GM21367 (cell line): ENCODE data around the gene LAMC1.

Experiments used
- ATAC-seq: cut with Tn5 transposase; IDR thresholded peaks from one replicate; pipeline ENCODE4 v1.9.1; 2021; ENCODE audit not compliant: unreplicated experiment

Gene LAMC1

DNA sequence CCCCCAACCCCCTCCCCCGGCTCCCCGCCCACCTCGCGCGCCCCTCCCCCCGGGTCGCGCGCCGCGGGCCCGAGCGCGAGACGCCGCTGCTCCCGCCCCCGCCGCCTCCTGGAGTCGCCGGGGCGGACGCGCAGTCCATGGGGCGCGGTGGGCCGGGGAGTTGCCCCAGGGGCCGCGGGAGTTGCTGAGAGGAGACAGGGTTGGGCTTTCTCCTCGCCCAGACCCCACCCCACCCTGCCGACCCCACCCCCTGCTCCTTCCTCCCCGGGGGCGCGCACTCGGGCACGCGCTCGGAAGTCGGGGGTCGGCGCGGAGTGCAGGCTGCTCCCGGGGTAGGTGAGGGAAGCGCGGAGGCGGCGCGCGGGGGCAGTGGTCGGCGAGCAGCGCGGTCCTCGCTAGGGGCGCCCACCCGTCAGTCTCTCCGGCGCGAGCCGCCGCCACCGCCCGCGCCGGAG lies at the start of gene LAMC1:
Gene LAMC1, plus strand, starts transcription at position 275 of the 455 bp plus-strand sequence. CDS start 297 bp downstream, outside the sequence.
- peak; percentile 18 for ATAC-seq

DNA sequence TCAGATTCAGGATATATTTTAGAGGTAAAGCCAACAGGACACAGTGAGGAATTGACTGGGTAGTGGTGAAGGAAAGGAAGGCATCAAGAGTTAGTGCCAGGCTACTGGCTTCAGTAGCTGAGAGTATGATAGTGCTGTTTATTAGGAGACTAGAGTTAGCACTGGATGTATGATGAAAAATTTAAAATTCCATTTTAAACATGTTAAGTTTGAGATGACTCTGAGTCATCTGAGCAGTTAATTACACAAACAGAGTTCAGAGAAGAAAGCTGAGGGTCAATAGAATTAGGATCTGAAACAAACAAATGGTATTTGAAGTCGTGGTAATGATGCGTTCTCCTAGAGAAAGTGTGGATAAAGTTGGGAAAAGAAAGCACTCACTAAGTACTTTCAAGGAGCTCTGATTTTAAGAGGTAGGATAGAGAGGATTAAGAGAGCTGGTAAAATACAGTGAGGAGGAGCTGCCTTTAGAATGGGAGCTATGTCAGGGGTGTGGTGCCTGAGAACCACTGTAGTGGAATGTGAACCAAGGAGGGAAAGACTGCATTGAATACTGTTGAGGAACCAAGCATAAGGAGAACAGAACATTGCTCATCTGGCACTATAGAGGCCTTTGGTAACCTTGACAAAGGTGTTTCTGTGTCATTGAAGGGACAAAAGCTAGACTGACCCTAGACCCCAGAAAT lies 48.6 kb upstream of the LAMC1 start:
- no peak for ATAC-seq

DNA sequence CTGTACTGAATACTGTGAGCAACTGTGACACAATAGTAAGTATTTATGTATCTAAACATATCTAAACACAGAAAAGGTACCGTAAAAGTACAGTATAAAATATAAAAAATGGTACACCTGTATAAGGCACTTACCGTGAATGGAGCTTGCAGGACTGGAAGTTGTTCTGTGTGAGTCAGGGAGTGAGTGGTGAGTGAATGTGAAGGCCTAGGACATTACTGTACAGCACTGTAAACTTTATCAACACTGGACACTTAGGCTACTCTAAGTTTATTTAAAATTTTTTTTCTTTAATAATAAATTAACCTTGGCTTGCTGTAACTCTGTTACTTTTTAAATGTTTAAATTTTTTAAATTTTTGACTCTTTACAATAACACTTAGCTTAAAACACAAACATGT lies 45.7 kb upstream of the LAMC1 start:
- ATAC-seq: no peak

DNA sequence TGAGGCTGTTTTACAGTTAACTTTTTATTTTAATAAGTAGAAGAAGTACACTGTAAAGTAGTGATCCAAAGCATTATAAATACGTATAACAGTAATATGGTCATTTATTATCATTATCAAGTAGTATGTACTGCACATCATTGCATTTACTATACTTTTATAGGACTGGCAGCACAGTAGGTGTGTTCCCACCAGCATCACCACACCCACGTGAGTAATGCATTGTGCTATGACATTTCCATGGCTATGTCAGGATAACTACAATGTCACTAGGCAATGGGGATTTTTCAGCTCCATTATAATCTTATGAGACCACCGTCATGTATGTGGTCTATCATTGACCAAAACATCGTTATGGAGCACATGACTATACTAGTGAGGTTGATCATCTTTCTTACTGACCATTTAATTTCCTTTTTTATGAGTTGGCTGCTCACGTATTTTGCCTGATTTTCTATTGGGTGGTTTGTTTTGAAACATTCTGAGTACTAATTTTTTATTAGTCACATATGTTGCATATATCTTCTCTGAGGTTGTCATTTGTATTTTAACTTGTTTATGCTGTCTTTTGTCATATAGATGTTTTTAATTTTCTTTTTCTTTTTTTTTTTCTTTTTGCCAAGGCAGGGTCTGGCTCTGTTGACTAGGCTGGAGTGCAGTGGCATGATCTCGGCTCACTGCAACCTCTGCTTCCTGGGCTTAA lies 44.9 kb upstream of the LAMC1 start:
- ATAC-seq: no peak

DNA sequence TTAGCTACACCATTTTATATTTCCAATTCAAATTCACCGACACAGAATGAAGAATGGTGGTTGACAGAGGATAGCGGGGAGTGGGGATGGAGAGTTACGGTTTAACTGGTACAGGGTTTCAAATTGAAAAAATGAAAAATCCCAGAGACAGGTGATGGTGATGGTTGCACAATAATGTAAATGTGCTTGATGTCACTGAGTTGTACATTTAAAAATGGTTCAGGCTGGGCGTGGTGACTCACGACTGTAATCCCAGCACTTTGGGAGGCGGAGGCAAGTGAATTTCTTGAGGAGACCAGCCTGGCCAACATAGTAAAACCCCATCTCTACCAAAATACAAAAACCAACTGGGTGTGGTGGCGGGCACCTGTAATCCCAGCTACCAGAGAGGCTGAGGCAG lies 39.1 kb upstream of the LAMC1 start:
- no peak for ATAC-seq

DNA sequence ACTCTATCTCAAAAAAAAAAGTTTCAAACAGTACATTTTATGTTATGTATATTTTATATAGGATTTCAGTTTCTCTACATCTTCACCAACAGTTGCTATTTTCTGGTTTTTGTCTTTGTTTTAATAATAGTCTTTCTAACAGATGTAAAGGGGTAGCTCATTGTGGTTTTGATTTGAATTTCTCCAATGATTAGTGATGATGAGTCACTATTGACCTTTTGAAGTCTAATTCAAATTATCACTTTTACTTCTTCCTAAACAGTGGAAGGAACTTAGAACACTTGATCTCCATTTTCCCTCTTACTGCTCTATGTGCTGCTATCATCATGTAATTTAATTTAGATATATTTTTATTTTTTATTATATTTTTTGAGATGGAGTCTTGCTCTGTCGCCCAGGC lies 38.6 kb upstream of the LAMC1 start:
- ATAC-seq: no peak

DNA sequence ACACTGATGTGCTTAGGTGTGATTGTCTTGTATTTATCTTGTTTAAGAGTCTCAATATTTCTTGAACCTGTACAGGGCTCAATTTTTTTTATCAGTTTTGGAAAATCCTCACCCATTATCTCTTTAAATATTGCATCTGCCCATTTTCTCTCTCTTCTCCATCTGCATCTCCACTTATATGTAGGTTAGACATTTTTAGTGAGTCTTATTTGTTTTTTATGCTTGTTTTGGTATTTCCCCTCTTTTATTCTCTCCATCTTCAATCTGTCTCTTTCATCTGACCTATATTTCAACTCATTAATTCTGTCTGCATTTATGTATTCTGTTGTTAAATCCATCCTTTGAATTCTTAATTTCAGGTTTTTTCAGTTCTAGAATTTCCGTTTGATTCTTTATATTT lies 37.3 kb upstream of the LAMC1 start:
- no peak for ATAC-seq

DNA sequence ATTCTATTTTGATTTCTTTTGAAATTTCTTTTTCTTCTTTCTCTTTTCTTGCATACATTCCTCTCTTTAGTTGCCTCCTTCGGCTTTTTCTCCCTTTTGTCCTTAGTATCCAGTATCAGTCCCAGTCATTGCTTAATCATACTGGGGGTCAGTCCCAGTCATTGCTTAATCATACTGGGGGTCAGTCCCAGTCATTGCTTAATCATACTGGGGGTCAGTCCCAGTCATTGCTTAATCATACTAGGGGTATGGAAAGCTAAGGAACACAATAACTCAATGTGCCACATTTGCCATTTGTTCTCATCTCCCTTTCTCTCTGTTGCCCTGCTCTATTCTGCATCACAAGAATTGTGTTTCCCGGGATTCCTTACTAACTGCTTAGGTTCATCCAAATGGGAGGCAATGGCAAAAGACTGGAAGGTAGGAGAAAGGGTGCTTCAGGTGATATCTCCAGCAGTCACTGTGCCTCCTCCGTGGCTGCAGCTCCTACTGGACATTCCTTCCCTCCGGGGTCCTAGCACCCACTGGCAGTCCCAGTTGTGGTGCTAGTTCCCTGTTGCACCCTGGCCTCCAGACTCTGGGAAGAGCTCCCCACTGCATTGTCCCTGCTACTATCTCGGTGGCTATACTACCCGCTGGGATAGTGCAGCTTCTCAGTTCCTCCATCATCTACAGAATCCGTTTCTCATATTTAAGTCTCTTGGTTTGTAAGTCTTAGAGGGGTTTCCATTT lies 32.6 kb upstream of the LAMC1 start:
- no peak for ATAC-seq

DNA sequence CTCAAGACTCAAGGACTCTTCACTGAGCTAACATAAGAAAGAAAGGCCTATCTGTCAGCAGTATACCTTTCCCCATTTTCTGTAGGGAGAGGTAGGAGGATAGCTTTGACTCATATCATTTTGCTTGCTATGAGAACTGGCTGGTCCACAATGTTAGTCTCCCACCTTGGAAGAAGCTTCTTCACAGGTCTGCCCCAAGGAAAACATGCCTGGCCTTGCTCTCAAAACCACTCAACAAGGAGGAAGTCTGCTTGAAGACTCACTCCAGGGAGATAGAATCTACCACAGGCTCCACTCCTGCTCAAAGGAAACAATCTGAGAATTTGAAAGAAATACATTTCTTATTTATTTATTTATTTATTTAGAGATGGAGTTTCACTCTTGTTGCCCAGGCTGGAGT lies 29.5 kb upstream of the LAMC1 start:
- ATAC-seq: no peak

DNA sequence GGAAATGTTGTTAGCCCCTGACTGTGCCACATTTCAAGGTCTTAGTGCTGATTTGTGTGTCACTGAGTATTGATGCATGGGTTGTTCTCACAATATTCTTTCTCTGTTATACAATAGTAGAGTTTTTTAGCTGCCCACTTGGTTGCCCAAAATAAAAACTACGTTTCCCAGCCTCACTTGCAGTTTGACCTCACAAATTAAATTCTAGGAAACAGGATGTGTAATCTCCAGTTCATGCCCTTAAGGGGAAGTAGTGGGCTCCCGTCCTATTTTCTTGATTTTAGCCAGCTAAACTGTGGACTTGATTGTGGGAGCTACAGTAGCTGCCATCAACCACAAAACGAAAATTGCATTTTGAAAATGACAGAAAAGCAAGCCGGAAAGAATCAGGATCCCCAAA lies 27.3 kb upstream of the LAMC1 start:
- no peak for ATAC-seq

DNA sequence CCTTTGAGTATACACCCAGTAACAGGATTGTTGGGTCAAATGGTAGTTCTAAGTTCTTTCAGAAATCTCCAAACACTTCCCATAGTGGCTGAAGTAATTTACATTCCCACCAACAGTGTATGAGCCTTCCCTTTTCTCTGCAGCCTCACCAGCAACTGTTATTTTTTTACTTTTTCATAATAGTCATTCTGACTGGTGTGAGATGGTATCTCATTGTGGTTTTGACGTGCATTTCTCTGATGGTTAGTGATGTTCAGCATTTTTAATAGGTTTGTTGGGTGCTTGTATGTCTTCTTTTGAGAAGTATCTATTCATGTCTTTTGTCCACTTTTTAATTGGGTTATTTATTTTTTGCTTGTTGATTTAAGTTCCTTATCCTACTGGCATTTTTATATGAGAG lies 26.4 kb upstream of the LAMC1 start:
- no peak for ATAC-seq

DNA sequence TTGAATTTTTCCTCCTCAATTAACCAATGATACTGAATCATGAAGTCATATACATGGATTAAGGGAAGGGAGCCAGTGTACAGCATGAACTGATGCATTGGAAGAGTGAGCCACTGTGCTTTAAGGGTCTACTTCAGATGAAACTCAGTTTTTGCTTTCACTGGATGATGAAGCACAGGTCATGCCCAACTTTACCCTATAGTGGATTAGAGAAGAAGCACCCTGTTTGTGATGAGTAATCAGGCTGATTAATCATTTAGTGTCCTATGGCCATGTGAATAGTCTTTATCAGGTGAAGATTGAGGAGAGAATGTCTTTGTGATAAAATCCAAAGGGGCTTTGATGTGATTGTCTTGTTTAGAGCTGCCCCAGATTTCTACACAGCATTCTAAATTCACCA lies 24.7 kb upstream of the LAMC1 start:
- no peak for ATAC-seq

DNA sequence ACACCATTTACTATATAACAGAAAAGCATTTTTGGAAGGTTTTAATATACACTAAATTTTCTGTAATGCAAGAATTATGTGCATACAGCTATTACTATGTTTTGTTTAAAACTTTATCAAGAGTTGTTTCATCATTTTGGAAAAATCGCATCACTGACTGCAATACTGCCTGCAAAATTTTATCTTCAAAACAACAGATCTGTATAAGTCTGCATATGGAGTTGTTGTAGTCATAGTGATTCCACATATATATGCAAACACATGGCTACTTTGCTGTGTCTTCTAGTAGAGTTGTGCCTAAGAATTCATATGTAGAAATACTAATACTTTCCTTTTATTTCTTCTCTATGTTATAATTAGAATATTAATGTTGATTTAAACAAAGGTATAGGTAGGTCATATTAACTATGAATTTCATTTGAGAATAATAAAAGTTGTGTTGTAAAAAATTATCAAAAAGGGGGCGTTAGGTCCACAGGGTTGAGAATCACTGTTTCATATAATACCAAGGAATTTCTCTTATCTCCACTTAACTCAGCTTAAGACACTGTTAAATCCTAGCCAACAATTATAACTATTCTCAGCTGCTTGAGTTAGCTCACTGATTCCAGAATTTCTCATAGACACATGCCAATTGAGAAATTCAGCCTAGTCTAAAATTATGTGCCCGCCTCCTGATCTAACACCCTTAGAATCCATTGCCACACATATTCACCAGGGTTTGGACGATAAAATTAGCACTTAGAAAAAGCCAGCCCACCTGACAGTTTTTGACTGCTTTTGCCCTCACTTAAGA lies 22.9 kb upstream of the LAMC1 start:
- ATAC-seq: no peak

DNA sequence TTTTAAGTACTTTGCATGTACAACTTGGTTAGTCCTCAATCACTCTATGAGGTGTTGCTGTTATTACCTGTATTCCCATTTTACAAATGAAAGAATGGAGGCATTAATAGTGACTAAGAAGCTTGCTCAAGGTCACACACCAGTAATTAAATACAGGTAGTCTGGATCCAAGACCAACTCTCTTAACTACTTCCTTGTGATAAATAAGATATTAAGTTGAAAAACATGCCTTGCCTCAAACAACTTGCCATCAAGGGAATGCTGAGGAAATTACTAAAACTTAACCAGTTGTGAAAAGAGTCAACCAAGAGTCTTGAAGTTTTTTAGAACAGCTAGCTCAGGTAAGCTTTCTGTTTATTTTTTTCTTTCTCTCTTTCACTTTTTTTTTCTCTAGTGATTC lies 21.0 kb upstream of the LAMC1 start:
- no peak for ATAC-seq

DNA sequence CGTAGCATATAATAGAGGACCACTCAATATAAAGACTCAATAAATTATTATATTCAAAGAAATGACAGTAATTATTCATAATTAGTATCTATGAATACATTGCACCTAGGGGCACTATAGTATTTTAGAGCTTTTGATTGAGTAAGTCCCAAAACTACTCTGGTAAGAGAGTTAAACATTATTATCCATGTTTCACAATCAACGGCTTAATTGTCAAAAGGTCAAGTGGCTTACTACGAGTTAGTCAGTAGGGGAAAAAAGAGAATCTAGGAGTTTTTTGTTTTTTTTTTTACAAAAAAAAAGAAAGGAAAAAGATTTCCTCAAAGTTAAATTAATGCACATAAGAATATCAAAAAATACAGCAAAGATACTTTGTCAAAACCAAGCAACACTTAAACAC lies 20.4 kb upstream of the LAMC1 start:
- no peak for ATAC-seq

DNA sequence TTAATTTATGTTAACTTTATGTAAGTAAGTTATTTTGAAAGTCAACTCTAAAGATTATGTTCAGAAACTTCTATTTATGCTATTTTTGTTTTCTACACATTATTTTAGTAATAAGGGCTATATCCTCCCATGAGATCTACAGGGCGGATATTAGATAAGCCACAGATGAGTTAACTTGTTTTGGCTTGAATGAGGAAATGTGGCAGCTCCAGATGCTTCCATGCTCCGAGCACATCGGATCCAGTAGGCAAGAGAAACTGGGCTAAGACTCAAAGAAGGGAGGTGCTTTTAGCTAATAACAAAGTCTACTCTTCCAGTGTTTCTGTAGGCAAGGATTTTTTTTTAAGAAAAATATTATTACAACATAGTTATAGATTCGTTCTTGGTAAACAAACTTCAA lies 20.0 kb upstream of the LAMC1 start:
- no peak for ATAC-seq

DNA sequence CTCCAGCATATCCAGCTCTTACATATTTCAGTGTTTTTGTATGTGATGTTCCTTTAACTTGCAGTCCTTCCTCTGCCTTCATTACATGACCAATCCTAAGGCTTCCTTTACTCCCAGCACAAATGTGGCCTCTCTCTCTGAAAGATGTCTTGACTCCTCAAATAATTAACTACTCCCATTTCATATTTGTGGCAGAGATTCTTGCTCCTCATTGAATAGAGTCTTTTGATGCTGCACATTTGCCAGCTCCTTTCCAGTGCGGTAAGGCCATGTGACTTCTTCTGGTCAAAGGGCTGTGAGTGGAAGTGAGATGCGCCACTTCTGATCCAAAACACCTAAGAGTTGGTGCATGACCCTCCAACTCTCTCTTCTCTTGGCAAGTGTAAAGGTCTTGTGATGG lies 19.1 kb upstream of the LAMC1 start:
- ATAC-seq: no peak

DNA sequence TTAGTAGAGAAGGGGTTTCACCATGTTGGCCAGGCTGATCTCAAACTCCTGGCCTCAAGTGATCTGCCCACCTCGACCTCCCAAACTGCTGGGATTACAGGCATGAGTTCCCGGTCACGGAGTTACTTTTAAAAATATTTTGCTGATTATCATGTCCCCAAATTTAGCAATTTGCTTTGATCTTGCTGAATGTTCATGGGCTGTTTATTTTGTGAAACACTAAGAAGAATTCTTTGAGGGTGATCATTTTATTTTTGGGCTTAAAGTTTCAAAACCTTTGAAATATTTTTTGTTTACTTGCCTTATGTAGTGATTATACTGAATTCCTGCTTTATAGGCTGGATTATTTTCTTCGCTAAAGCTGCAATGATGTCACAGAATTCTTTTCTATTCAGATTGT lies 11.4 kb upstream of the LAMC1 start:
- ATAC-seq: no peak

DNA sequence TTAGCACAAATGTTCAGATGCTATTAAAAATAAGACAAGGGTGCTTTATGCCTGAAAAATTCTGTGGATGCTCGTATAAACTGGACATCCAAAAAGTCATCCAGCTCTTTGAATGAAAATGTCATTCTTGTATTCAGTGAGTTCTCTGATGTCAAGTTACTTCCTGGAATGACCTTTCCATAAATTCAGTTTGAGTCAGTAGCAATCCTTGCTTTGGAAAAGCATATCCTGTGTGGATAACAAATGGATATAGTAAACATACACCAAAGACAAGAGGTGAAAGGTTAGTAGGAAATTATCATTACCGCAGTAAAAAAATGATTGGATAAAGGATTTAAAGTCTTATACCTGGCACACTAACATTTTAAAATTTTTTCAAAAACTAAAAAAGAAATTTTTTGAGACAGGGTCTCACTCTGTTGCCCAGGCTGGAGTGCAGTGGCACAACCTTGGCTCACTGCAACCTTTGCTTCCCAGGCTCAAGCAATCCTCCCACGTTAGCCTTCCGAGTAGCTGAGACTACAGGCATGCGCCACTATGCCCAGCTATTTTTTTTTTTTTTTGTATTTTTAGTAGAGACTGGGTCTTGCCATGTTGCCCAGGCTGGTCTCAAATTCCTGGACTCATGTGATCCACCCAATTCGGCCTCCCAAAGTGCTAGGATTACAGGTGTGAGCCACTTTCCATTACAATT lies 10.8 kb upstream of the LAMC1 start:
- no peak for ATAC-seq

DNA sequence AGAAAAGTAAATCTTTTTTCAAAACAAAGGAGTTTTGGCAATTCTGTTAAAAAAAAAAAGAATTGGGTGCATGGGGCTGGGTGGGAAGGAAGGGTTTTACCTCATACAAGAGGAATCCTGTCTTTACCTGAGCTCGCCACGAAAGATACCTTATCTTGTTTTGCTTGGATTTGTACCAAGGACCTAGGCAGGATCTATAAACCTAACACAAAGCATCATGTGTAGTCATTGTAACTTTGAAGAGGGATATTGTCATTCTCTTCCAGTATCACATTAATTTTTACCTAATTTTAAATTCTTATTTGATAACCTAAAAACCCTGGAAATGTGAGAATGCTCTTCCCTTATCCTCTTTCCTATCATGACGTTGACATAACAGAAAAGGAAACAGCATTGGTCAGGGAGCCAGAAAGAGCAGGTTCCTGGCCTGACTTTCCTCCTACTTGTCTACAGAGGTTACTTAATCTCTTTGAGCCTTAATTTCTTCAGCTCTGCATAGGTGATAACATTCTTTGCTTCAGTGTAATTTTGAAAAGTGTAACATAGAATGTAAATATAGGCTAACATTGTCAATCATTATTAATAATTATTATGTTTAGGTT lies 4.0 kb upstream of the LAMC1 start:
- ATAC-seq: no peak
